ENCODE data around the gene NLRC5.

DNA sequence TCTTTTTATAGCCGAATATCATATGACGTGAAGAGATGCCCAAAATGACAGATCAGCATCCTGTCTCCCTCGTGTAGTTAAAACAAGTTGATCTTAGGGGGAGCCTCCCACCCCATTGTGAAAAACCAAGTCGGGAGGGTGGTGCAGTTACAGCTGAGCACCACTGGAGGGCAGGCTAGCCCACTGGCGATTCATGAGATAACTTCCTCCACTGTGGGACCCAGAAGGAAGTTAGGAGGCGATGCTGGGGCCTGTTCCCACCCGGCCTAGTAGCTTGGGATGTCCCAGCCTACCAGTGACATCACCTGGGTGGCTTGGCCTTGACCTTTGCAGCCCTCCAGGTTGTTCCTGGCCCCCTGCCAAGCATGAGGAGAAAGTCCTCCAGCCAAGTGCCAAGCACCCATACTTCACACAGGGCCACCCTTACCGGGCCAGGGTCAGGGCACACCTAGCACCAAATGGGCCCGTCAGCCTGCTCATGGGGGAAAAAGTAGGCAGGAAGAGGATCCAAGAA is 95.0 kb downstream of the NLRC5 start:
- TF ChIP-seq EP300 (IDR thresholded peaks at IDR 0.05) (no peak), POLR2AphosphoS5 (IDR thresholded peaks at IDR 0.05) (no peak), POLR2A (IDR thresholded peaks at IDR 0.05) (no peak)
- TF ChIP-seq, protein P1, sequence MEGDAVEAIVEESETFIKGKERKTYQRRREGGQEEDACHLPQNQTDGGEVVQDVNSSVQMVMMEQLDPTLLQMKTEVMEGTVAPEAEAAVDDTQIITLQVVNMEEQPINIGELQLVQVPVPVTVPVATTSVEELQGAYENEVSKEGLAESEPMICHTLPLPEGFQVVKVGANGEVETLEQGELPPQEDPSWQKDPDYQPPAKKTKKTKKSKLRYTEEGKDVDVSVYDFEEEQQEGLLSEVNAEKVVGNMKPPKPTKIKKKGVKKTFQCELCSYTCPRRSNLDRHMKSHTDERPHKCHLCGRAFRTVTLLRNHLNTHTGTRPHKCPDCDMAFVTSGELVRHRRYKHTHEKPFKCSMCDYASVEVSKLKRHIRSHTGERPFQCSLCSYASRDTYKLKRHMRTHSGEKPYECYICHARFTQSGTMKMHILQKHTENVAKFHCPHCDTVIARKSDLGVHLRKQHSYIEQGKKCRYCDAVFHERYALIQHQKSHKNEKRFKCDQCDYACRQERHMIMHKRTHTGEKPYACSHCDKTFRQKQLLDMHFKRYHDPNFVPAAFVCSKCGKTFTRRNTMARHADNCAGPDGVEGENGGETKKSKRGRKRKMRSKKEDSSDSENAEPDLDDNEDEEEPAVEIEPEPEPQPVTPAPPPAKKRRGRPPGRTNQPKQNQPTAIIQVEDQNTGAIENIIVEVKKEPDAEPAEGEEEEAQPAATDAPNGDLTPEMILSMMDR (IDR thresholded peaks at IDR 0.05), result peak in 3 of 4 experiments; percentile 93 to 95 (median 93)
